ENCODE results near the gene LRRC40.
"Not testable (repeated sequence)": the region's sequence is repeated elsewhere in the genome, so short reads cannot be mapped to it uniquely, and the experiment has no call there.

Gene LRRC40

GRCh38 chr1:70220517-70221237 lies 15.3 kb upstream of the LRRC40 start:
- DNase-seq (ENCODE audit: low read depth in 1 of 2, low spot score in 1 of 2), result no peak
- in situ Hi-C loops (cut with HindIII; ENCODE audit: low pct_unique_long_range_greater_than_20kb, low sequenced_read_pairs), result no loop called here
- TF ChIP-seq JUND (IDR thresholded peaks at IDR 0.05; ENCODE audit: low read depth), result no peak

- no peak for DNase-seq (ENCODE audit: low read depth in 1 of 2, low spot score in 1 of 2)
- in situ Hi-C loops (cut with HindIII; ENCODE audit: low pct_unique_long_range_greater_than_20kb, low sequenced_read_pairs), result no loop called here
- no peak for TF ChIP-seq JUND (IDR thresholded peaks at IDR 0.05; ENCODE audit: low read depth)
These were observed 14.6 kb upstream of the LRRC40 start for GRCh38 chr1:70220015-70220414.

- no peak for TF ChIP-seq JUND (IDR thresholded peaks at IDR 0.05; ENCODE audit: low read depth)
These were observed 6.2 kb upstream of the LRRC40 start for GRCh38 chr1:70211541-70211940.

GRCh38 chr1:70210820-70211219 lies 5.4 kb upstream of the LRRC40 start:
- no peak for TF ChIP-seq JUND (IDR thresholded peaks at IDR 0.05; ENCODE audit: low read depth)
- no peak for DNase-seq (ENCODE audit: low read depth in 1 of 2, low spot score in 1 of 2)
- in situ Hi-C loops (cut with HindIII; ENCODE audit: low pct_unique_long_range_greater_than_20kb, low sequenced_read_pairs), result no loop called here

More at GRCh38 chr1:70211541-70211940, 6.2 kb upstream of the LRRC40 start:
- DNase-seq (ENCODE audit: low read depth in 1 of 2, low spot score in 1 of 2), result no peak
- in situ Hi-C loops (cut with HindIII; ENCODE audit: low pct_unique_long_range_greater_than_20kb, low sequenced_read_pairs), result no loop called here

GRCh38 chr1:70208292-70208691 lies 2.9 kb upstream of the LRRC40 start:
- in situ Hi-C loops (cut with HindIII; ENCODE audit: low pct_unique_long_range_greater_than_20kb, low sequenced_read_pairs), result no loop called here
- DNase-seq (ENCODE audit: low read depth in 1 of 2, low spot score in 1 of 2), result no peak
- TF ChIP-seq JUND (IDR thresholded peaks at IDR 0.05; ENCODE audit: low read depth), result no peak

GRCh38 chr1:70207492-70207891 lies 2.1 kb upstream of the LRRC40 start:
- in situ Hi-C loops (cut with HindIII; ENCODE audit: low pct_unique_long_range_greater_than_20kb, low sequenced_read_pairs), result no loop called here
- no peak for DNase-seq (ENCODE audit: low read depth in 1 of 2, low spot score in 1 of 2)
- no peak for TF ChIP-seq JUND (IDR thresholded peaks at IDR 0.05; ENCODE audit: low read depth)

GRCh38 chr1:70206833-70207232 lies 1.5 kb upstream of the LRRC40 start:
- DNase-seq (ENCODE audit: low read depth in 1 of 2, low spot score in 1 of 2); in situ Hi-C loops (cut with HindIII; ENCODE audit: low pct_unique_long_range_greater_than_20kb, low sequenced_read_pairs): not testable (repeated sequence)

- no peak for TF ChIP-seq JUND (IDR thresholded peaks at IDR 0.05; ENCODE audit: low read depth)
- in situ Hi-C loops (cut with HindIII; ENCODE audit: low pct_unique_long_range_greater_than_20kb, low sequenced_read_pairs), result no loop called here
- DNase-seq (ENCODE audit: low read depth in 1 of 2, low spot score in 1 of 2), result no peak
These were observed 327 bp downstream of the LRRC40 start for GRCh38 chr1:70205071-70205433.

GRCh38 chr1:70204600-70204999 lies 779 bp downstream of the LRRC40 start:
- in situ Hi-C loops (cut with HindIII; ENCODE audit: low pct_unique_long_range_greater_than_20kb, low sequenced_read_pairs), result no loop called here
- DNase-seq (ENCODE audit: low read depth in 1 of 2, low spot score in 1 of 2), result no peak

GRCh38 chr1:70204139-70204538 lies 1.2 kb downstream of the LRRC40 start:
- in situ Hi-C loops (cut with HindIII; ENCODE audit: low pct_unique_long_range_greater_than_20kb, low sequenced_read_pairs), result no loop called here
- TF ChIP-seq JUND (IDR thresholded peaks at IDR 0.05; ENCODE audit: low read depth), result no peak
- DNase-seq (ENCODE audit: low read depth in 1 of 2, low spot score in 1 of 2), result no peak

More at GRCh38 chr1:70204600-70204999, 779 bp downstream of the LRRC40 start:
- TF ChIP-seq JUND (IDR thresholded peaks at IDR 0.05; ENCODE audit: low read depth), result no peak

- TF ChIP-seq JUND (IDR thresholded peaks at IDR 0.05; ENCODE audit: low read depth), result no peak
- in situ Hi-C loops (cut with HindIII; ENCODE audit: low pct_unique_long_range_greater_than_20kb, low sequenced_read_pairs), result no loop called here
- no peak for DNase-seq (ENCODE audit: low read depth in 1 of 2, low spot score in 1 of 2)
These were observed 3.1 kb downstream of the LRRC40 start for GRCh38 chr1:70202173-70202758.

- TF ChIP-seq JUND (IDR thresholded peaks at IDR 0.05; ENCODE audit: low read depth), result no peak
- no peak for DNase-seq (ENCODE audit: low read depth in 1 of 2, low spot score in 1 of 2)
- in situ Hi-C loops (cut with HindIII; ENCODE audit: low pct_unique_long_range_greater_than_20kb, low sequenced_read_pairs), result no loop called here
These were observed 5.3 kb downstream of the LRRC40 start for GRCh38 chr1:70200065-70200464.

GRCh38 chr1:70196333-70196732 lies 9.0 kb downstream of the LRRC40 start:
- TF ChIP-seq JUND (IDR thresholded peaks at IDR 0.05; ENCODE audit: low read depth), result no peak
- in situ Hi-C loops (cut with HindIII; ENCODE audit: low pct_unique_long_range_greater_than_20kb, low sequenced_read_pairs), result no loop called here
- DNase-seq (ENCODE audit: low read depth in 1 of 2, low spot score in 1 of 2), result no peak

GRCh38 chr1:70195342-70195741 lies 10.0 kb downstream of the LRRC40 start:
- no peak for DNase-seq (ENCODE audit: low read depth in 1 of 2, low spot score in 1 of 2)
- in situ Hi-C loops (cut with HindIII; ENCODE audit: low pct_unique_long_range_greater_than_20kb, low sequenced_read_pairs), result no loop called here
- no peak for TF ChIP-seq JUND (IDR thresholded peaks at IDR 0.05; ENCODE audit: low read depth)
